HUES6 (cell line): ENCODE data around the gene ACYP2.
A peak's percentile ranks its signal among the peaks of the same experiment; 100 is the strongest.

Experiments
- H3K27ac ChIP-seq: 2 replicates; pipeline ENCODE4 v1.7.0; 2013; ENCODE audit warnings: low read depth, mild to moderate bottlenecking, low read length, inconsistent platforms
- H3K27me3 ChIP-seq: 2 replicates; pipeline ENCODE4 v1.6.1; 2013; ENCODE audit warnings: low read length; ENCODE audit not compliant: control insufficient read depth, insufficient read depth
- H3K36me3 ChIP-seq: 2 replicates; pipeline ENCODE4 v1.6.1; 2013; ENCODE audit warnings: low read length; ENCODE audit not compliant: control insufficient read depth, insufficient read depth
- H3K4me1 ChIP-seq: 2 replicates; pipeline ENCODE4 v1.6.1; 2013; ENCODE audit warnings: low read length; ENCODE audit not compliant: control insufficient read depth, insufficient read depth
- H3K4me3 ChIP-seq: 2 replicates; pipeline ENCODE4 v1.5.1; 2013; ENCODE audit warnings: low read depth, low read length
- H3K9ac ChIP-seq: one replicate; pipeline ENCODE4 v1.6.1; 2013; ENCODE audit warnings: mild to moderate bottlenecking, low read length
- H3K9me3 ChIP-seq: 2 replicates; pipeline ENCODE4 v1.6.1; 2013; ENCODE audit warnings: low read depth, low read length; ENCODE audit not compliant: control insufficient read depth, insufficient read depth

ACYP2 gene

DNA sequence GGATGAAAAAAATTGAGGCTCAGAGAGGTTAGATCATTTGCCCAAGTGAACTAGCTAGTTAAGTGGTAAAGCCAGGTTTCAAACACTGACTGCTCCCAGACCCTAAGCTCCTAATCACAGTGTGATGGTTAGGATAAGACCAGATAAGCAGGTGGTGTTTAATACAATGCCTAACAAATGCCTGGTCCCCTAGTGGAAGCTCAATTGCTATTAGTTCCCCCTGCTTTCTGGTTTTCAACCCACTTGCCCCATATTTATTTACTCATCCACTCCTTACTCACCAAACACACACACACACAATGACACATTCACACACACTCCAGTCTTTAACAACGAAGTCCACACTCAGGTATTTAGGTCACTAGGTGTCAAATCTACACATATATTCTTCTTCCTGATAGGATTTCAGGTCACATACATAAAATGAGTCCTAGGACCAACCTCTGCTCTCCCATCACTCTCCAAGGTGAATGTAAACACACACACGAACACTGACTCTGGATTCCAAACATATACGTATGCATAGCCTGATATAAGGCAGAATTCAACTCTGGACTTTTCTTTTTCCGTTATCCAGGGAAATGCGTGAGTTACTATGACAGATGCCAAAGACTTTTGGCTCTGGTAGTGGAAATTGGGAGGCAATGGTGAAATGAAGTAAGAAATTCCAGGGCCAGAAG lies 214.2 kb downstream of the ACYP2 start:
- Histone ChIP-seq H3K36me3 (no peaks in the 10 kb centered on the region), H3K9me3 (peaks cover 14% of the 10 kb centered on the region), H3K4me3 (peak overlapping the region; percentile 67), H3K4me1 (peaks cover 6% of the 10 kb centered on the region), H3K9ac (peak overlapping the region; percentile 56), H3K27ac (no peak overlapping the region), H3K27me3 (peaks cover 8% of the 10 kb centered on the region; the same call in 1 of the 2 replicates)

DNA sequence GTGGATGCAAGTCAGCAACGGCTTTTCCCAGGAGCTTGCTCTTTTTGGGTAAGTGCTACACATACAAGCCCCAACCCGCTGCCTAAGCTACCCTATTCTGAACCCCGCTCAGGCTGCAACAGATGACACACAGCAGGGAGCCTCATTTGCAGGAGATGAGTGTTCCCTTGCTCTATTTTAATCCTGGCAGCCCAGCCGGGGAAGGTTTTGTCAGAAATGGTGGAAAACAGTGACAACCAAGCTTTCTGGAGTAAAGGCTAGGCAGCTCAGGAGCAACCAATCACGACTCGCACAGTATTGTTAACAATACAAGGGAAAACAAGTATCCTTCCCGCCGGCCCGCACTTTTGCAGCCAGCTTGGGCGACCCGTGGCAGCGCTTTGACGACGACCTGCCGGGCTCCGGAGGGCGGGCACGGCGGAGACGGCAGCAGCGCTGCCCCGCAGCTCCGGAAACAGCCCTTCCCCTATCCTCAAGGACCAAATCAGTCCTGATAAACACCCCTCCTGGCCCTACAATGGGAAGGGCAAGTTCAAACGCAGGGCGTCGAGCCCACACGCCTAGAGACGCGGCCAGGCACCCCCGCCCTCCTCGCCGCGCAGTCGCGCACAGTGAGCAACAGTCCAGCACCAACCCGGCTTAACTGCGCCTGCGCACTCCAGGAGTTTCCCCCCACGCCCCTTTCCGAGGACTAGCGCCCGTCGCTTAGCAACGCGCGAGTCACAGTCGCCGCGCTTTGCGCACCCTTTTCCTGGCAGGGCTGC lies 214.9 kb downstream of the ACYP2 start:
- H3K9me3 ChIP-seq = peaks cover 7% of the 10 kb centered on the region
- H3K4me1 ChIP-seq = peaks cover 6% of the 10 kb centered on the region
- H3K4me3 ChIP-seq = peak overlapping the region; percentile 67
- H3K27me3 ChIP-seq = peaks cover 8% of the 10 kb centered on the region; the same call in 1 of the 2 replicates
- peak overlapping the region; percentile 56 for H3K9ac ChIP-seq
- H3K36me3 ChIP-seq = no peaks in the 10 kb centered on the region
- no peak overlapping the region for H3K27ac ChIP-seq

DNA sequence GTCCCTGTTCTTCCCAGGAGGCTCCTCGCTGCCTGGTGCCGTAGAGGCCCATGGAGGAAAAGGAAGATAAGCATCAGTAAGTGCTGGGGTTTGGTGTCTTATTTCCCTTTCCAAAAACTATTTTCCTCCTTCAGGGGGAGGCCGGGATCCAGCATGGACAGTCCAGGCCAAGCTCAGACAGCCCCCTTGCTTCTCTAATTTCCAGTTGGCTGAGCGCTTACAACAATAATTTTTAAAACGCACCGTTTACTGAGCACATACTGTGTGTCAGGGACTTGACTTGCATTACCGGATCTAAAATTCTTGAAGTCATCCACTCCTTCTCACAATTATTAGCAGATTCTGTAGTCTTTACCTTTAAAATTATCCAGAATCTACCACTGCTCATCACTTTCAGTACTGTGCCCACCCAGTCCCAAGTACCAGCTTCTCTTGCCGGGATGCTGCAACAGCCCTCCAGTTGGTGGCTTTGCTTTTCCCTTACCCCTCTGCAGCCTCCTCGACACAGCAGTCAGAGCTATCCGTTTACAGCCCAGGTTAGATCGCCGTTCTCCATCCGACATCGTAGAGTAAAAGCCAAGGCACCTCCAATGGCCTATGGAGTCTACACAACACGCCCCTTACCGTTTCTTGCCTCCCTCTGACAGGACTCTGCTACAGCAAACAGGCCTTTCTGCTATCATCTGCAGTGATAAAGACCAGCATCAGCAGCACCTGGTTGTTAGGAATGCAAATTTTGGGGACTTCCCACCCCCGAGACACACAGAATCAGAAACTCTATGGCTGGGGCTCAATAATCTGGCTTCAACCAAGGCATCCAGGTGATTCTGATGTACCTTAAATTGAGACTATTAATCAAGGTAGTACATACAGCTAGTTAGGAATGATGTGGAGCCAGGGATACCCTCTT lies 215.8 kb downstream of the ACYP2 start:
- Histone ChIP-seq H3K9me3 (no peaks in the 10 kb centered on the region), H3K9ac (no peak overlapping the region), H3K27me3 (peaks cover 8% of the 10 kb centered on the region; the same call in 1 of the 2 replicates), H3K27ac (no peak overlapping the region), H3K4me1 (peaks cover 6% of the 10 kb centered on the region), H3K36me3 (no peaks in the 10 kb centered on the region), H3K4me3 (peak overlapping the region; percentile 67)

DNA sequence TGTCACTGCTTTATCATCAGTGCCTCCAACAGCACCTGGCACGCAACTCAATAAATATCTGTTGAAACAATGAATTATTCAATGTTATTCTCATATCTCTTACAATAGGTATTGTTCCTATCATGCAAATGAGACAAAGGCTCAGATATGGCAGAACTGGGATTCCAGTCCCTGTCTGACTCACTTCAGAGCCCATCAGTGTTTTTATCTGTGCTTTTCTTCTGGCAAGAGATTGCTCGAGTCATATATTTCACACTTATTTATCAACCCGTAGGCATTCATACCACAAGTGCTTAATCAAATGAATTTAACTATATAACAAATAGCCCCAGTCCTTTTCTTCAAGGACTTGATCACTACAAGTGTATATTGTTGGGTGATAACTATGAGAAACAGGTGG lies 217.0 kb downstream of the ACYP2 start:
- Histone ChIP-seq H3K4me3 (no peak overlapping the region), H3K36me3 (no peaks in the 10 kb centered on the region), H3K9me3 (no peaks in the 10 kb centered on the region), H3K27me3 (peaks cover 8% of the 10 kb centered on the region; the same call in 1 of the 2 replicates), H3K27ac (no peak overlapping the region), H3K9ac (no peak overlapping the region), H3K4me1 (peaks cover 6% of the 10 kb centered on the region)

DNA sequence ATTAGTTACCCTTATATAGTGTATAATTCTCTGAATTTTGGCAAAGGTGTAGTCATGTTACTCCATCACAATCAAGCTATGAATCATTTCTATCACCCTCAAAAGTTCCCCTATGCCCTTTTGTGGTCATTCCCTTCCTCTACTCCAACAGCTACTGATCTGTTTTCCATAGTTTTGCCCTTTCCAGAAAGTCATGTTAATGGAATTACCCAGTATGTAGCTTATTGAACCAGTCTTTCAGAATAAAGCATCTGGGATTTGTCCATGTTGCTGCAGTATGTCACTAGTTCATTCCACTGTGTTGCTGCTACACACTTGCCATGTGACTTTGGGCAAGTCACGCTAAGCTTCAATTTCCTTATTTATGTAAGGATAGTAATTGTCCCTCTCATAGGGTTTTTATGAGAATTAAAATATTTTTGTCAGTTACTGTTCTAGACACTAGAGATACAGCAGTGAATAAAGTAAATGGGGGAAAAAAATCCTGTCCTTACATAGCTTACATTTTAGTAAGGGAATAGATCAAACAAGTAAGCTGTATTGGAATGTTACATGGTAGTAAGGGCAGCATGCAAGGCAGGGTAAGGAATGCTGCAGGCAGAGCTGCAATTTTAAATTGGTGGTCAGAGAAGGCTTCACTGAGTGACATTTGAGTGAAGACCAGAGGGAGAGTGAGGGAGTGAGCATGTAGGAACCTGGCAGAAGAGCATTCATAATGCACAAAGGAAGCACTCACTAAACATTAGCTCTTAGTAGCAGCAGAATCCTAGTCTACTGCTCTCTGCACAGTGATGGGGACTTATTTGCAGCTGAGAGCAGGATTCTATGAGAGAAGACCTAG lies 220.9 kb downstream of the ACYP2 start:
- Histone ChIP-seq H3K9ac (no peak overlapping the region), H3K27me3 (no peaks in the 10 kb centered on the region), H3K4me3 (no peak overlapping the region), H3K36me3 (no peaks in the 10 kb centered on the region), H3K9me3 (no peaks in the 10 kb centered on the region), H3K4me1 (no peaks in the 10 kb centered on the region), H3K27ac (no peak overlapping the region)

DNA sequence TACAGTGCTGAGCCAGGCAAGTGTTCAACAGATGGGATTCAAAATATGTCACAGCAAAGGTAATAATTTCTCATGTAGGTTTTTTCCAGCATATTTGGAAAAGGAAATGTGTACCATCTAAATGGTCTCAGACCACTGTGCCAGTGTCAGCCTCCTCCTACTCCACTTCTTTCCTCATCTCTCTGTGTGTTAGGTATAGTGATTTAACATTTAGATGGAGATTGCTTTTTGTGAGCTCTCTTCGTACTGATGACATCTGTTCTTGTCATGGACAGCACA lies 221.5 kb downstream of the ACYP2 start:
- Histone ChIP-seq H3K27ac (no peak overlapping the region), H3K36me3 (no peaks in the 10 kb centered on the region), H3K27me3 (no peaks in the 10 kb centered on the region), H3K9ac (no peak overlapping the region), H3K4me3 (no peak overlapping the region), H3K9me3 (no peaks in the 10 kb centered on the region), H3K4me1 (no peaks in the 10 kb centered on the region)

DNA sequence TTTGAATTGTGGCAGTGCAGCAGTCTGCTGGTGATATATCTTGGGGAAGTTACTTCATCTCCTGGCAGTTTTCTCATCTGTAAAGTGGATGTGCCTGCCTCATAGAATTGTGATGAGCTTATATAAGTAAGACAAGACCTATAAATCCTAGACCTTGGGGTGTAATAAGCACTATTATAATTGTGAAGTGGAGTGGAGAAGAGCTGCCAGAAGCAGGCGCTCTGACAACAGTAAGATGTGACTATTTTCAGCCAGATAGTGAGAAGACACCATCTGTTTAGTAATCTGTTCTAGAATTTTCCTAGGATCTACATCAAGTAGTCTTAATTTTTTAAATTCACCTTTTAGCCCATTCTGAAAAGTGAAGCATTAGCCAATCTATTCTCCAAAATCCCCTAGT lies 226.2 kb downstream of the ACYP2 start:
- H3K27me3 ChIP-seq = no peaks in the 10 kb centered on the region
- no peak overlapping the region for H3K27ac ChIP-seq
- no peak overlapping the region for H3K9ac ChIP-seq
- no peaks in the 10 kb centered on the region for H3K36me3 ChIP-seq
- no peak overlapping the region for H3K4me3 ChIP-seq
- no peaks in the 10 kb centered on the region for H3K4me1 ChIP-seq
- H3K9me3 ChIP-seq = no peaks in the 10 kb centered on the region

DNA sequence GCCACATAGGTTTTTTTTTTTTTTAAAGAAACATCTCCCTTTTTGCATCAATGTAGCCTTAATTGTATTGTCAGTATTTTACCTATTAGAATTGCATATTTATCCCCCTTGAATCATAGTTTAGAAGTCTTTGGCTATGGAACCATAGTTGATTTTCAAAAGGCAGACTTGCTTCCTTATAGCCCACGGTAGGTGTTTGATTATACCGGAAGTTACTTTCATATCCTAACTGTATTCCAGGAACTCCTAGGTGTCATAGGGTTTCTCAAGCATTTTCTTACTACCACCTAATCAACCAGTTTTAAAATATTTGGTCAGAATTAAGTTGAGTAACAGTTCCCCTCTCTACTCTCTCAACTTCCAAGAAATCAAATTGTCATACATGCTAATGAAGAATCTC lies 227.2 kb downstream of the ACYP2 start:
- Histone ChIP-seq H3K9ac (no peak overlapping the region), H3K9me3 (no peaks in the 10 kb centered on the region), H3K4me1 (peaks cover under 1% of the 10 kb centered on the region; the same call in 1 of the 2 replicates), H3K4me3 (no peak overlapping the region), H3K36me3 (no peaks in the 10 kb centered on the region), H3K27me3 (no peaks in the 10 kb centered on the region), H3K27ac (no peak overlapping the region)

DNA sequence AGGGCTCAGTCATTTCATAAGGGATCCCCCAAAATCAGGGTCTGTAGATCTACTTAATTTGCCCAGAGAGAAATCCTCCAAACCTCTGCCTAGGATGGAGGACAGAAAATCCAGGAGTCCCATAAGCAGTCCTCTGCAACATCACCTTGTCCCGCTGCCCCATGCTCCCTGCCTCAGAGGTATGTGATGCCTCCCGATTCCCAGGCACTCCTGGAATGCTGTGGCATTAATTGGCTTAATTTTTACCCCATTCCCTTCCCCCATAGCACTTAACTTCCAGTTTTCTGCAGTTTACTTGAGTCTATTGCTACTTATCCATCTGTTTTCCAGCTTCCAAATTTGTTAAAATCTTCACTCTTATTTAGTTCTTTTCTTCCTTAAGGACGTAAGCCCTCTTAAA lies 232.2 kb downstream of the ACYP2 start:
- Histone ChIP-seq H3K36me3 (no peaks in the 10 kb centered on the region), H3K27ac (no peak overlapping the region), H3K4me1 (peaks cover 3% of the 10 kb centered on the region; the same call in 1 of the 2 replicates), H3K4me3 (no peak overlapping the region), H3K9ac (no peak overlapping the region), H3K9me3 (no peaks in the 10 kb centered on the region), H3K27me3 (no peaks in the 10 kb centered on the region)

DNA sequence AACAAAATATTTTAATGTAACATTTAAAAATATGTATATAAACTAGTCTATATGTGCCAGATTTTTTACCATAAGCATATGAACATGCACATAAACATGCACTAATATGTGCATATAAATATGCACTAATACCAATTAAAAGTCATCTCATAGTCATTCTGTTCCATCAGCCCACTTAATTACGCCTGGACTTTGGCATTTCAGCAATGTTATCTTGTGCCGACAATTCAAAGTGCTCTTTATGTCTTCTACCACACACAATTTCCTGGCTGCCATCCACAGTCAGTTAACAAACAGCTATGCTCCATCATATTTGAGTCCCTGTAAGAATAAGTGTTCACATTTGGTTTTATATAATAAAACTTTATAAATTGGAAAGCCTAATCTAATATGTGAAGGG lies 233.2 kb downstream of the ACYP2 start:
- Histone ChIP-seq H3K9ac (no peak overlapping the region), H3K36me3 (no peaks in the 10 kb centered on the region), H3K27me3 (no peaks in the 10 kb centered on the region), H3K9me3 (no peaks in the 10 kb centered on the region), H3K4me1 (peaks cover 10% of the 10 kb centered on the region; the same call in 1 of the 2 replicates), H3K4me3 (no peak overlapping the region), H3K27ac (no peak overlapping the region)
